Measurements from ENCODE around the gene UBQLN3.

UBQLN3 gene

GRCh38 chr11:5500393-5500801 is 9.4 kb downstream of the UBQLN3 start:
- Histone ChIP-seq H3K4me3 (IDR thresholded peaks at IDR 0.05; ENCODE audit: insufficient read depth, low read depth, low read length) (no peak overlapping the region), H3K79me2 (ENCODE audit: insufficient read depth, low read depth) (no peaks in the 10 kb centered on the region), H3K4me2 (no peak overlapping the region), H4K20me1 (ENCODE audit: insufficient read depth) (no peaks in the 10 kb centered on the region), H3K36me3 (ENCODE audit: insufficient read depth) (no peaks in the 10 kb centered on the region), H2AFZ (ENCODE audit: low read depth) (no peak overlapping the region), H3K9ac (no peak overlapping the region), H3K27me3 (ENCODE audit: insufficient read depth, low read depth) (no peaks in the 10 kb centered on the region), H3K27ac (no peak overlapping the region), H3K4me1 (ENCODE audit: low read depth, poor library complexity, severe bottlenecking) (no peaks in the 10 kb centered on the region)
- TF ChIP-seq CTCF (conservative IDR thresholded peaks at IDR 0.05; ENCODE audit: low read depth, low read length), result no peak

- H3K4me1 ChIP-seq (ENCODE audit: low read depth, poor library complexity, severe bottlenecking), result no peaks in the 10 kb centered on the region
- no peak overlapping the region for H3K27ac ChIP-seq
- H2AFZ ChIP-seq (ENCODE audit: low read depth), result no peak overlapping the region
- no peak overlapping the region for H3K9ac ChIP-seq
- no peak overlapping the region for H3K4me2 ChIP-seq
- H4K20me1 ChIP-seq (ENCODE audit: insufficient read depth), result no peaks in the 10 kb centered on the region
- H3K4me3 ChIP-seq (IDR thresholded peaks at IDR 0.05; ENCODE audit: insufficient read depth, low read depth, low read length), result no peak overlapping the region
- H3K27me3 ChIP-seq (ENCODE audit: insufficient read depth, low read depth), result no peaks in the 10 kb centered on the region
- H3K79me2 ChIP-seq (ENCODE audit: insufficient read depth, low read depth), result no peaks in the 10 kb centered on the region
- H3K36me3 ChIP-seq (ENCODE audit: insufficient read depth), result no peaks in the 10 kb centered on the region
- TF ChIP-seq CTCF (conservative IDR thresholded peaks at IDR 0.05; ENCODE audit: low read depth, low read length), result no peak
Measured at GRCh38 chr11:5499671-5500070, 10.1 kb downstream of the UBQLN3 start.

GRCh38 chr11:5489576-5490357 is 20.0 kb downstream of the UBQLN3 start:
- no peaks in the 10 kb centered on the region for H3K36me3 ChIP-seq (ENCODE audit: insufficient read depth)
- no peak overlapping the region for H3K9ac ChIP-seq
- no peak overlapping the region for H3K4me3 ChIP-seq (IDR thresholded peaks at IDR 0.05; ENCODE audit: insufficient read depth, low read depth, low read length)
- H3K4me2 ChIP-seq, result no peak overlapping the region
- H4K20me1 ChIP-seq (ENCODE audit: insufficient read depth), result no peaks in the 10 kb centered on the region
- H3K27ac ChIP-seq, result no peak overlapping the region
- H3K79me2 ChIP-seq (ENCODE audit: insufficient read depth, low read depth), result no peaks in the 10 kb centered on the region
- no peak overlapping the region for H2AFZ ChIP-seq (ENCODE audit: low read depth)
- TF ChIP-seq CTCF (conservative IDR thresholded peaks at IDR 0.05; ENCODE audit: low read depth, low read length), result no peak
- H3K27me3 ChIP-seq (ENCODE audit: insufficient read depth, low read depth), result no peaks in the 10 kb centered on the region
- H3K4me1 ChIP-seq (ENCODE audit: low read depth, poor library complexity, severe bottlenecking), result no peaks in the 10 kb centered on the region

GRCh38 chr11:5488798-5489399 is 20.9 kb downstream of the UBQLN3 start:
- H3K79me2 ChIP-seq (ENCODE audit: insufficient read depth, low read depth), result no peaks in the 10 kb centered on the region
- H3K27me3 ChIP-seq (ENCODE audit: insufficient read depth, low read depth), result no peaks in the 10 kb centered on the region
- H4K20me1 ChIP-seq (ENCODE audit: insufficient read depth), result no peaks in the 10 kb centered on the region
- no peak overlapping the region for H2AFZ ChIP-seq (ENCODE audit: low read depth)
- H3K4me1 ChIP-seq (ENCODE audit: low read depth, poor library complexity, severe bottlenecking), result no peaks in the 10 kb centered on the region
- no peaks in the 10 kb centered on the region for H3K36me3 ChIP-seq (ENCODE audit: insufficient read depth)
- H3K9ac ChIP-seq, result no peak overlapping the region
- H3K27ac ChIP-seq, result no peak overlapping the region
- no peak overlapping the region for H3K4me2 ChIP-seq
- no peak overlapping the region for H3K4me3 ChIP-seq (IDR thresholded peaks at IDR 0.05; ENCODE audit: insufficient read depth, low read depth, low read length)
- TF ChIP-seq CTCF (conservative IDR thresholded peaks at IDR 0.05; ENCODE audit: low read depth, low read length), result no peak

Measured in KMS-11 (cell line).